Measurements from ENCODE around the gene HOXA3.
A peak's percentile ranks its signal among the peaks of the same experiment; 100 is the strongest.

Gene HOXA3

DNA sequence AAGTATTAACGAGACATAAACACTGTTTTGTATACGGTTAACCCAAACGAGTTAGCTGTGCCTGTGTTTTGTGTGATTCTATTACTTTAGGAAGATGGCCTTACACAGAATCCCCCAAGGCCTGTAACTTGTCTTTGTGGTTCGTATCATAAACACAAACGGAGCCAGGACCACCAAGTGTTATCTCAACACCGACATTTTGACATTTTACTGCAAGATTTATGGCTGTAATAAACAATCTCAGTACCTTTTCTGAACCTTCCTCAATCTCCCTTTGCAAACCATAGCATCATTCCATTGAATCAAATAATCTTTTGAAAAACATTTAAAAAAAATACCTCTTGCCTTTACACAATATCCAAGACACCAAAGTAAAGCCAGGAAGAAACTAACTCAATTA lies 19.4 kb downstream of the HOXA3 start:
- no peak overlapping the region for H3K27ac ChIP-seq (ENCODE audit: insufficient read depth, low read length, poor library complexity, severe bottlenecking)
- DNase-seq: no peak
- H3K36me3 ChIP-seq (ENCODE audit: control insufficient read depth, insufficient read depth, low read length): no peaks in the 10 kb centered on the region
- H3K9me3 ChIP-seq (ENCODE audit: control insufficient read depth, low read length): no peaks in the 10 kb centered on the region
- H3K27me3 ChIP-seq (replicated peaks; ENCODE audit: control insufficient read depth, insufficient read depth, low read length, poor library complexity, severe bottlenecking): peaks cover 7% of the 10 kb centered on the region
- H3K4me3 ChIP-seq (ENCODE audit: insufficient read depth, low read depth, low read length, poor library complexity, severe bottlenecking): no peak overlapping the region
- H3K4me1 ChIP-seq (ENCODE audit: control insufficient read depth, insufficient read depth, low read length, poor library complexity, severe bottlenecking): no peaks in the 10 kb centered on the region

DNA sequence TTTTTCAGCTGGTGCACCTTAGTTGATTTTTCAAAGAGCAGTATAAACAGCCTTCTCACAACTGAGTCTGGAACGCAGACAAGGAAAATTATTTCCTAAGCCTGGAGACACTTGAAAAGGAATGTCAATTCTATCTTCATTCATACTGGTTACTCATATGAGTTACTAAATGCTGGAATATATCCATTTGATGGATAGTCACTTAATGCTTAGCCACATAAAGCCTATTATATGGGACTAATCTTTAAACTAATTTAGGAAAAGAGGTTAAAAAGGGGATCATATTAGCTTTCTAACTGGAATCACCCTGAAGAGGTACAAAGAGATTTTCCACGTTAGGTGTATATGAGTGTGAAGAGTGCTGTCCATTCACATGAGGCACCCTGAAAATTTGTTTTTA lies 20.2 kb downstream of the HOXA3 start:
- Histone ChIP-seq H3K9me3 (ENCODE audit: control insufficient read depth, low read length) (no peaks in the 10 kb centered on the region), H3K4me3 (ENCODE audit: insufficient read depth, low read depth, low read length, poor library complexity, severe bottlenecking) (no peak overlapping the region), H3K27ac (ENCODE audit: insufficient read depth, low read length, poor library complexity, severe bottlenecking) (no peak overlapping the region), H3K27me3 (replicated peaks; ENCODE audit: control insufficient read depth, insufficient read depth, low read length, poor library complexity, severe bottlenecking) (peaks cover 7% of the 10 kb centered on the region), H3K4me1 (ENCODE audit: control insufficient read depth, insufficient read depth, low read length, poor library complexity, severe bottlenecking) (no peaks in the 10 kb centered on the region), H3K36me3 (ENCODE audit: control insufficient read depth, insufficient read depth, low read length) (no peaks in the 10 kb centered on the region)
- DNase-seq: no peak

DNA sequence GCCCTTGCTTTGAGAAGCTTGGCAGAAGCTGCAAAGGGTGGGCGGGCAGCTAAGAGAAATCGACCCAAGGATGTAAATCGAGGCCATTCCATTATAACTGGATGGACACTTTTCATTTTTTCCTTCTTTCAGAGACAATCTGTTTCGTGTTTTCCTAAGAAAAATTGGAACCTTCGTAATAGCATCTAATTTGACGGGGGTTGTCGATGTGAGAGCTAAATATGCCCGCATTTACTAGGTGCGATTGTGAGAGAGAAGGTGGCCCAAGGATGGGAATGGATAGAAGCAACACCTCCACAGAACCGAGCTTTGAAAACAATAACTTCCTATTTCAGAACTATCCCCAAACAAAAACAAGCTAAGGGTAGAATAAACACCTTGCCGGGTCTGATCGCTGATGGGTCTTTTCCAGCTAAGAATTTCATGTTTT lies 21.0 kb downstream of the HOXA3 start:
- peak overlapping the region; percentile 55 for H3K4me3 ChIP-seq (ENCODE audit: insufficient read depth, low read depth, low read length, poor library complexity, severe bottlenecking)
- no peaks in the 10 kb centered on the region for H3K4me1 ChIP-seq (ENCODE audit: control insufficient read depth, insufficient read depth, low read length, poor library complexity, severe bottlenecking)
- H3K9me3 ChIP-seq (ENCODE audit: control insufficient read depth, low read length): no peaks in the 10 kb centered on the region
- H3K36me3 ChIP-seq (ENCODE audit: control insufficient read depth, insufficient read depth, low read length): no peaks in the 10 kb centered on the region
- H3K27me3 ChIP-seq (replicated peaks; ENCODE audit: control insufficient read depth, insufficient read depth, low read length, poor library complexity, severe bottlenecking): peaks cover 6% of the 10 kb centered on the region
- H3K27ac ChIP-seq (ENCODE audit: insufficient read depth, low read length, poor library complexity, severe bottlenecking): no peak overlapping the region
- DNase-seq: no peak

DNA sequence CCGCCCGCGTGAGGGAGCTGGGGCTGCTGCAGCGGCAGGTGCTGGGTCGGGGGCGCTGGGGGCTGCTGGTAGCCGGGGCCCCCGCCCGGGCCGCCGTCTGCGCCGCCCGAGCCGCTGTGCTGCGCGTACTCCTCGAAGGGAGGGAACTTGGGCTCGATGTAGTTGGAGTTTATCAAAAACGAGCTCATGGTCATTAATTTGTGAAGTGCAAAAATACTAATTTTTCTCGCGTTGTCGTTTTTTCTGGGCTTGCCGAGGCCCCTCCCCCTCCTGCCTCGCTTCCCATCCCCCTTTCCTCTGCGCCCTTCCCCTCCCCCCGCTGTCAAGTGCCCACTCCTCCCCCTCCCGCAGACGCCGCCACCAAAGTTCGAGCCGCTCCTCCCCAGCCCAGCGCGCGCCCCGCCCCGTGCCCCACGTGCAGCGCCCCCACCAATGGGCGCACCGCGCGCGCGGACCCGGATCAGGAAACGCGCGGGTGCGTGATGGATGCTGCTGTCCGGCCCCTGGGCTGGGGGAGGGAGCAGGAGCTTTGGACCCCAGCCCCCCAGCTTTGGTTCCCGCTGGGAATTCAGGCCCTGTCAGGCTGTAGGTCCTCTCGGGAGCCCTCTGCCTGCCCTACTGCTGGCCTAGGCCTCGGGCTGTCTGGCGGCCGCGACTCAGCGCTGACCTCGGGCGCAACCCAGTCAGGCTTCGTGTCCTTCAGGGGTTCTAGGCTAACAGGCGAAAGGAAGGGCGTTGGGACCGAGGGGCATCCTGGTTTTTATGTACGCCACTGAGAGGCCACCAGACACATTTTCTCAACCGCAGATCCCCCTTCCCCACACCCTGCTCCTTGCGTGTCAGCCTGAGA lies 21.6 kb downstream of the HOXA3 start, which contains the start of gene HOXA4:
TSS of gene HOXA4 (minus strand) at position 218 of the 850 bp plus-strand sequence. CDS start at position 194, 24 bp downstream.
- Histone ChIP-seq H3K9me3 (ENCODE audit: control insufficient read depth, low read length) (no peaks in the 10 kb centered on the region), H3K36me3 (ENCODE audit: control insufficient read depth, insufficient read depth, low read length) (no peaks in the 10 kb centered on the region), H3K4me1 (ENCODE audit: control insufficient read depth, insufficient read depth, low read length, poor library complexity, severe bottlenecking) (no peaks in the 10 kb centered on the region), H3K27ac (ENCODE audit: insufficient read depth, low read length, poor library complexity, severe bottlenecking) (no peak within 1 kb of the TSS), H3K4me3 (ENCODE audit: insufficient read depth, low read depth, low read length, poor library complexity, severe bottlenecking) (peak within 1 kb of the TSS; percentile 55), H3K27me3 (replicated peaks; ENCODE audit: control insufficient read depth, insufficient read depth, low read length, poor library complexity, severe bottlenecking) (peaks cover 6% of the 10 kb centered on the region)
- peak; percentile 18 to 64 (median 42) for DNase-seq

DNA sequence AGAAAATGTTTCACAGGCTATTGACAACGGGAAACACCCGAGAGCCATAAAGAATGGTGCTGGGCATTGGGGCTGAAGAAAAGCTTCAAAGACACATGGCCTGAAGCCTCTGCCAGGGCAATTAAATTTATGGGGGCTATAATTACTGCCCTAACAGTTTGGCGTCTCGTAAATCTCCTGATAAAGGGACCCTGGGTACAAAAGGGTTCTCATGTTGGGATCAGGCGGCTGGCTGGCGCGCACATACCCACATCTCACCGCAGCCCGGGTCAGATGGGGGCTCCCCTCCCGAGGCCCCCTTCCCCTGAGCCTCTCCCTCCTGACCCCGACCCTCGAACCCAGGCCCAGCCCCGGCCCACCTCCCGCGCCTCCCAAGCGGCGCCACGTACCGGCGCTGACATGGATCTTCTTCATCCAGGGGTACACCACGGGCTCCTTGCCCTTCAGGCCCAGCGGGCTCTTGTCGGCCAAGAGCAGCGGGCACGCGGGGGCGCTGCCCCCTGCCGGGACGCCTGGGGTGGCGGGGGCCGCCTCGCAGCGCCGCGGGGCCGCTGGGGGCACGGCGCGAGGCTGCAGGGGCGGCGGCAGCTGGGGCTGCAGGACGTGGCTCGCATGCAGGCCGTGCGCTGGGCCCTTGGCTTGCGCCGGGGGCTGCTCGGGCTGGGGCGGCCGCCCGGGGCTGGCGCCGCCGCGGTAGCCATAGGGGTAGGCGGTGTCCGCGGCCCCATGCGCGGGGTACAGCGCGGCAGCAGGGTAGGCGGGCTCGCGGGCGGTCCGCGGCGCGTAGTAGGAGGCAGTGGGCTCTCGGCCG lies 22.4 kb downstream of the HOXA3 start:
- DNase-seq: no peak
- H3K4me1 ChIP-seq (ENCODE audit: control insufficient read depth, insufficient read depth, low read length, poor library complexity, severe bottlenecking): no peaks in the 10 kb centered on the region
- H3K27ac ChIP-seq (ENCODE audit: insufficient read depth, low read length, poor library complexity, severe bottlenecking): no peak overlapping the region
- no peaks in the 10 kb centered on the region for H3K36me3 ChIP-seq (ENCODE audit: control insufficient read depth, insufficient read depth, low read length)
- no peaks in the 10 kb centered on the region for H3K9me3 ChIP-seq (ENCODE audit: control insufficient read depth, low read length)
- H3K27me3 ChIP-seq (replicated peaks; ENCODE audit: control insufficient read depth, insufficient read depth, low read length, poor library complexity, severe bottlenecking): peaks cover 6% of the 10 kb centered on the region
- no peak overlapping the region for H3K4me3 ChIP-seq (ENCODE audit: insufficient read depth, low read depth, low read length, poor library complexity, severe bottlenecking)

DNA sequence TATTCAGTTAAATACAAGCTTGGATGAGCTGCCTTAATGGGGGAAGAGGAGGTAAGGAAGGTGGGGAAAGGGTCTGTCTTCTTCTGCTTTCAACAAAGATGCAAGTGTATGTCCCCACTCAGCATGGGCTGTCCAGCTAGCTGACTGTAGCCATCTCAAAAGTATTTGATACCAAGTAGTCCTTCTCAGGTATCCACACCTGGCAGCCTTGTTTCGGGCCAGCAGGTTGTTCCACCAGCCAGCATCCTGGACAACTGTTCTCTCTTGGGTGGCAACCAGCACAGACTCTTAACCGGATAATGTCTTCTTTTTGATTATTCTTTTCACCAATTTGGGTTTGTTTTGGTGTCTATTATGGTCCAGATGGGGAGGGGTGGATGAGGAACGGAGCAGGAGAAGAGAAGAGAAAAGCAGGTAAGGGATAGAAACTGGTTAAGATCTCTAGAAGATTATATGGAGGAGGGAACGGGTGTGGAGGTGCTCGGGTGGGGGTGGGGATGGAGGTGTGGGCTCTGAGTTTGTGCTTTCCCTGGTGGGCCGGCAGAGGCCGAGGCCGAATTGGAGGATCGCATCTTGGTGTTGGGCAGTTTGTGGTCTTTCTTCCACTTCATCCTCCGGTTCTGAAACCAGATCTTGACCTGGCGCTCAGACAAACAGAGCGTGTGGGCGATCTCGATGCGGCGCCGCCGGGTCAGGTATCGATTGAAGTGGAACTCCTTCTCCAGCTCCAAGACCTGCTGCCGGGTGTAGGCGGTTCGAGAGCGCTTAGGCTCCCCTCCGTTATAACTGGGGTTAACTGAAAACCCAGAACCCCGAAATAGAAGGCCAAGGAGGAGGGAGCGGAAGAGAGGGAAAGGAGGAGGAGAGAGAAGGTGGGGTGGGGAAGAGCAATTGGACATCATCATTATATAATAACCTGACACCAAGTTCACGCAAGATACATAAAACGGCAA lies 23.3 kb downstream of the HOXA3 start:
- no peaks in the 10 kb centered on the region for H3K36me3 ChIP-seq (ENCODE audit: control insufficient read depth, insufficient read depth, low read length)
- H3K9me3 ChIP-seq (ENCODE audit: control insufficient read depth, low read length): no peaks in the 10 kb centered on the region
- peaks cover 6% of the 10 kb centered on the region for H3K27me3 ChIP-seq (replicated peaks; ENCODE audit: control insufficient read depth, insufficient read depth, low read length, poor library complexity, severe bottlenecking)
- no peak overlapping the region for H3K4me3 ChIP-seq (ENCODE audit: insufficient read depth, low read depth, low read length, poor library complexity, severe bottlenecking)
- H3K4me1 ChIP-seq (ENCODE audit: control insufficient read depth, insufficient read depth, low read length, poor library complexity, severe bottlenecking): no peaks in the 10 kb centered on the region
- H3K27ac ChIP-seq (ENCODE audit: insufficient read depth, low read length, poor library complexity, severe bottlenecking): no peak overlapping the region
- DNase-seq: no peak

DNA sequence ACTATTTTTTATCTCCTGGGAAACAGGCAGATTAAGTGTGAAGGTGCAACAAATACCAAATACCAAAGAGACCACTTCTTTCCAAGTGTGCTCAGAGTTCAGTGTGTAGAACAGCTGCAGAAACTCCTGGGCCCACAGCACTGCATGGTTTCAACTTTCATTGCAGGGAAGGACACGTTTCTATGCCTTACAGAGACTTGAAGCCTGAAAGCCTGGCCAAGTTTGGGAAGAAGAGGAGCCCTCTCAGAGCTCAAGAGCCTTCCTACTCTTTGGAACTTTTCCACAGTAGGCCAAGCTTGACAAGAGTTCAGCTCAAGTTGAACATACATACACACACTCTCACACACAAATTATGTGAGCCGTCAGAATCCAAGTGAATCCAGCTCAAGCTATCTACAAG lies 24.3 kb downstream of the HOXA3 start:
- H3K36me3 ChIP-seq (ENCODE audit: control insufficient read depth, insufficient read depth, low read length): no peaks in the 10 kb centered on the region
- no peaks in the 10 kb centered on the region for H3K4me1 ChIP-seq (ENCODE audit: control insufficient read depth, insufficient read depth, low read length, poor library complexity, severe bottlenecking)
- H3K27me3 ChIP-seq (replicated peaks; ENCODE audit: control insufficient read depth, insufficient read depth, low read length, poor library complexity, severe bottlenecking): peaks cover 6% of the 10 kb centered on the region
- H3K27ac ChIP-seq (ENCODE audit: insufficient read depth, low read length, poor library complexity, severe bottlenecking): no peak overlapping the region
- no peaks in the 10 kb centered on the region for H3K9me3 ChIP-seq (ENCODE audit: control insufficient read depth, low read length)
- H3K4me3 ChIP-seq (ENCODE audit: insufficient read depth, low read depth, low read length, poor library complexity, severe bottlenecking): no peak overlapping the region
- no peak for DNase-seq

DNA sequence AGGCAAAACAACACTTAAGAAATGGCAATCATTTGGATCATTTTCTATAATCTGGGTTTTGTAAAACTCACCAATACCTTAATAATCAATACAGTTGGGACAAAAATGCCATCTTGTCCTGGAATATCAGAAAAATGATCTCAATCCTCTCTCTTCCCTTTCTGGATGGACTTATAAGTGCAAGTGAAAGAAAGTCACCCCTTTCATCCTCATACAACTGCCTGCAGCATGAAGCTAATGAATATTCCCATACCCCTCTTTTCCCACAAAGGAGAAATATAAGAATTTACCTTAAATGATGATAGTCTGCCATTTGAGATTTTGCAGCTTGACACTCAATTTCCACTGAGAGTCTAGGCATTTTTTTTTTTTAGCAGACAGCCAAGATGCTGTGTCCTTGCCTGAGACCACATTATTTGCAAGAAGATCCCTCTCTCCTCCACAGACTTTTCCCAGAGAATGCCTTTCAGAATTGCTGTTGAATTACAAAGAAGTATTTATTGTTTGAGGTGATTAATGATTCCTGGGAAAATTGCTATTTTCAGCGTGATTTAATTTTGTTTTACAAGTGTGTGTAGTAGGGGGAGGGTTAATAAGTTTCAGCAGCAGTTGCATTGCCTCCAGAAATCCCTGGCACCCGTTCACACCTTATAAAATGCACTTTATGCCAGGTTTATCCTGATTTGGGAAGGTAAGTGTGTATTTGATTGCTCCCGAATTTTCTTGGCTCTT lies 25.6 kb downstream of the HOXA3 start:
- peaks cover 6% of the 10 kb centered on the region for H3K27me3 ChIP-seq (replicated peaks; ENCODE audit: control insufficient read depth, insufficient read depth, low read length, poor library complexity, severe bottlenecking)
- H3K4me1 ChIP-seq (ENCODE audit: control insufficient read depth, insufficient read depth, low read length, poor library complexity, severe bottlenecking): no peaks in the 10 kb centered on the region
- no peak overlapping the region for H3K27ac ChIP-seq (ENCODE audit: insufficient read depth, low read length, poor library complexity, severe bottlenecking)
- H3K36me3 ChIP-seq (ENCODE audit: control insufficient read depth, insufficient read depth, low read length): no peaks in the 10 kb centered on the region
- no peak for DNase-seq
- no peaks in the 10 kb centered on the region for H3K9me3 ChIP-seq (ENCODE audit: control insufficient read depth, low read length)
- H3K4me3 ChIP-seq (ENCODE audit: insufficient read depth, low read depth, low read length, poor library complexity, severe bottlenecking): no peak overlapping the region

DNA sequence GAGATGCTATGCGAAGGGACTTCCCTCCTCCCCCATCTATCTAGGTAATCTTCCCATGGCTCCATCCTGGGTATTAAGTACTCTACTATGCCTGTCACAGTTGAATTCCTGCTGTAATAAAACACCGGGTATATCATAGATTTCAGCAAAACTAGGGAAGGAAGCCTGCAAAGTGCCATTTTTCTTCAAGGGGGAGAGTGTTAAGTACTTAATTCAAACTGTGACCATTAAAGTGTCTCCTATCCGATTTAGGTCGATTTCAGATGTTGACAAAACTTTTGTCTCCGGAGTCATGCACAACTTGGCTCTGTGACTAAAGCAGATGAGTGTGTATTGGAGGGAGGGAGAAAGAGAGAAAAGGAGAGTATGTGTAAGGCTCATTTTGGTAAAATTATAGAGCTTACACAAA lies 26.4 kb downstream of the HOXA3 start:
- Histone ChIP-seq H3K9me3 (ENCODE audit: control insufficient read depth, low read length) (no peaks in the 10 kb centered on the region), H3K4me1 (ENCODE audit: control insufficient read depth, insufficient read depth, low read length, poor library complexity, severe bottlenecking) (no peaks in the 10 kb centered on the region), H3K36me3 (ENCODE audit: control insufficient read depth, insufficient read depth, low read length) (no peaks in the 10 kb centered on the region), H3K4me3 (ENCODE audit: insufficient read depth, low read depth, low read length, poor library complexity, severe bottlenecking) (no peak overlapping the region), H3K27ac (ENCODE audit: insufficient read depth, low read length, poor library complexity, severe bottlenecking) (no peak overlapping the region), H3K27me3 (replicated peaks; ENCODE audit: control insufficient read depth, insufficient read depth, low read length, poor library complexity, severe bottlenecking) (peaks cover 6% of the 10 kb centered on the region)
- no peak for DNase-seq

Data from effector memory CD4-positive, alpha-beta T cell (primary cell).